Urothelium cell line (cell line): ENCODE results near the gene ILF3.
"Not testable (repeated sequence)": the region's sequence is repeated elsewhere in the genome, so short reads cannot be mapped to it uniquely, and the experiment has no call there.

ENCODE experiments used
- DNase-seq: peaks from one replicate; pipeline ENCODE4 v3.0.0; 2011; ENCODE audit warnings: low spot score, mixed read lengths
- FAIRE-seq: peaks from 2 replicates; lab custom pipeline; 2011; peaks lifted over from hg19 to GRCh38; lab: Jason Lieb, UNC

The ILF3 gene

GRCh38 chr19:10671922-10672321 lies 17.8 kb downstream of the ILF3 start:
- DNase-seq = not testable (repeated sequence)

GRCh38 chr19:10675214-10675613 lies 21.1 kb downstream of the ILF3 start:
- DNase-seq, FAIRE-seq: not testable (repeated sequence)

More at GRCh38 chr19:10671922-10672321, 17.8 kb downstream of the ILF3 start:
- not testable (repeated sequence) for FAIRE-seq

GRCh38 chr19:10677751-10678150 lies 23.6 kb downstream of the ILF3 start:
- DNase-seq (no peak), FAIRE-seq (no peak)

- FAIRE-seq = no peak
Measured at GRCh38 chr19:10678813-10679212, 24.7 kb downstream of the ILF3 start.

GRCh38 chr19:10679743-10680142 lies 25.6 kb downstream of the ILF3 start:
- FAIRE-seq = no peak
- DNase-seq = no peak

More at GRCh38 chr19:10678813-10679212, 24.7 kb downstream of the ILF3 start:
- DNase-seq = no peak

- FAIRE-seq = no peak
- DNase-seq = no peak
Measured at GRCh38 chr19:10680545-10681135, 26.5 kb downstream of the ILF3 start.

- DNase-seq (no peak), FAIRE-seq (no peak)
Measured at GRCh38 chr19:10681658-10682057, 27.5 kb downstream of the ILF3 start.

- FAIRE-seq (no peak), DNase-seq (no peak)
Measured at GRCh38 chr19:10682397-10683063, 28.4 kb downstream of the ILF3 start.

- no peak for DNase-seq
- no peak for FAIRE-seq
Measured at GRCh38 chr19:10683064-10683426, 28.9 kb downstream of the ILF3 start.

- DNase-seq (no peak), FAIRE-seq (no peak)
Measured at GRCh38 chr19:10683582-10683981, 29.4 kb downstream of the ILF3 start.

GRCh38 chr19:10685210-10685609 lies 31.1 kb downstream of the ILF3 start:
- no peak for DNase-seq
- FAIRE-seq = no peak

- DNase-seq (no peak), FAIRE-seq (no peak)
Measured at GRCh38 chr19:10686193-10686592, 32.0 kb downstream of the ILF3 start.

GRCh38 chr19:10686661-10687517 lies 32.7 kb downstream of the ILF3 start:
- DNase-seq = no peak
- FAIRE-seq = no peak

- DNase-seq (no peak), FAIRE-seq (no peak)
Measured at GRCh38 chr19:10687518-10688288, 33.6 kb downstream of the ILF3 start.

GRCh38 chr19:10688545-10689280 lies 34.6 kb downstream of the ILF3 start:
- FAIRE-seq = no peak
- DNase-seq = no peak

- FAIRE-seq (no peak), DNase-seq (no peak)
Measured at GRCh38 chr19:10690341-10690781, 36.2 kb downstream of the ILF3 start.

- no peak for FAIRE-seq
Measured at GRCh38 chr19:10691178-10691881, 37.2 kb downstream of the ILF3 start.

GRCh38 chr19:10691883-10692282 lies 37.7 kb downstream of the ILF3 start:
- no peak for FAIRE-seq
- DNase-seq = no peak

More at GRCh38 chr19:10691178-10691881, 37.2 kb downstream of the ILF3 start:
- DNase-seq = no peak

GRCh38 chr19:10692673-10693264 lies 38.6 kb downstream of the ILF3 start:
- FAIRE-seq (no peak), DNase-seq (no peak)
